GM11168 (cell line): ENCODE results near the gene NRP1.
"Not testable (repeated sequence)": the region's sequence is repeated elsewhere in the genome, so short reads cannot be mapped to it uniquely, and the experiment has no call there.

Experiments used
- in situ Hi-C: fragments of 300-500 bp; cut with MboI; formaldehyde crosslinking; loops from one replicate; pipeline ENCODE4 v1.12.0; 2022; ENCODE audit warnings: low sequenced_read_pairs; ENCODE audit not compliant: unreplicated experiment

Gene NRP1

DNA sequence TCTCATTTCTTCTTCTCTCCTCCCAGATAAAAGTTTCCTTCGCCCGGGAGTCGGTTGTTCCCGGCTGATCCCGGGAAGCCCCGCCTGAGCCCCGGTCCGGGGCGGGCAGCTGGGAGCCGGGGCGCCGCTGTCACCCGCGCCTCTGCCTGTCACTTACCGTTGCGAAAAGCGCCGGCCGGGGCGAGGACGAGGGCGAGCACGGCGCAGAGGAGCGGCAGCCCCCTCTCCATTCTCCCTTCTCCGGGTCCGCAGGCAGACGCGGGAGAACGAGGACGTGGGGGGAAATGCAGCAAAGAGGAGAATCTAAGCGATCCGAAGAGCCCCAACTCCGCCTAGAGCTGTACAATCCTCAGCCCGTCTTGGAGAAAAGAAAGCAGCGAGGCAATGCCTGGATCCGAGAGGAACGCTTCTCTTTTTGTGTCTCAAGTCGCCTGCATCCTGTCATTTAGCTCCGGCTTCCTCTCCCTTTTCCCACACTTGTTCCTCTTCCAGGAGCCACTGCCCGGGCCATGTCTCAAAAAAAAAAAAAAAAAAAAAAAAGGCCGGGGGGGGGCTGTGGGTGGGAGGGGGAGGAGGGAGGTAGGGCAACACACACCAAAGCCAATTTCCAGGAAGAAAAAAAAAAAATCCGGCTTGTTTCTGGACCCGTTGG lies at the start of gene NRP1:
NRP1 (minus strand) TSS at position 515 of the 652 bp plus-strand sequence; CDS start at position 230, 285 bp downstream.
- in situ Hi-C loops: loop anchor here (10.0 to 25.0 kb wide), 2 partner anchors 478 to 831 kb away; no protein-coding TSS in a partner anchor

DNA sequence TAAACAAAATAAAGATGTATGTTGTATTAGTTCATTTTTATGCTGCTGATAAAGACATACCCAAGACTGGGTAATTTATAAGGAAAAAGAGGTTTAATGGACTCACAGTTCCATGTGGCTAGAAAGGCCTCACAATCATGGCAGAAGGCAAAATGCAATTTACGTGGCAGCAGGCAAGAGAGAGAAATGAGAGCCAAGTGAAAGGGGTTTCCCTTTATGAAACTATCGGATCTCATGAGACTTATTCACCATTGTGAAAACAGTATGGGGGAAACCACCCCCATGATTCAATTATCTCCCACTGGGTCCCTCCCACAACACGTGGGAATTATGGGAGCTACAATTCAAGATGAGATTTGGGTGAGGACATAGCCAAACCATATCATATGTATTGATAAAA lies 49.7 kb upstream of the NRP1 start:
- in situ Hi-C loops: not testable (repeated sequence)

GRCh38 chr10:33382921-33383713 lies 48.6 kb upstream of the NRP1 start:
- in situ Hi-C loops: no loop called here

DNA sequence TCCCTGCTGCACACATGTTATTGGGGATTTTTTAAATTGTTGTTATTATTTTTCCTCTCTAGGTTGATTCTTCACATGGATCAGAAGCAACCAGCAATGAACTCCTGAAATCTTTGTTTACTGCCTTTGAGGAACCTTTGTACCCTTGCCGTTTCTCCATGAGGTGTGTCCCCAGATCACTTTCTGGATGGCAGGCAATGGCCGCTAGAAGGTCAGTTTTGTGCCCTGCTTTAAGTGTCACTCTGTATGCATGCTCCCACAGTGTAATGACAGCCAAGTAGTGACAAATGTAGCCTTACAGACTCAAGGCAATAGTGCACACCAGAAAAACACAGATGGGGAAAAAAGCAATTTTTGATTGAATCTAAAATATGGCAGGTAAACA lies 47.7 kb upstream of the NRP1 start:
- in situ Hi-C loops: no loop called here

DNA sequence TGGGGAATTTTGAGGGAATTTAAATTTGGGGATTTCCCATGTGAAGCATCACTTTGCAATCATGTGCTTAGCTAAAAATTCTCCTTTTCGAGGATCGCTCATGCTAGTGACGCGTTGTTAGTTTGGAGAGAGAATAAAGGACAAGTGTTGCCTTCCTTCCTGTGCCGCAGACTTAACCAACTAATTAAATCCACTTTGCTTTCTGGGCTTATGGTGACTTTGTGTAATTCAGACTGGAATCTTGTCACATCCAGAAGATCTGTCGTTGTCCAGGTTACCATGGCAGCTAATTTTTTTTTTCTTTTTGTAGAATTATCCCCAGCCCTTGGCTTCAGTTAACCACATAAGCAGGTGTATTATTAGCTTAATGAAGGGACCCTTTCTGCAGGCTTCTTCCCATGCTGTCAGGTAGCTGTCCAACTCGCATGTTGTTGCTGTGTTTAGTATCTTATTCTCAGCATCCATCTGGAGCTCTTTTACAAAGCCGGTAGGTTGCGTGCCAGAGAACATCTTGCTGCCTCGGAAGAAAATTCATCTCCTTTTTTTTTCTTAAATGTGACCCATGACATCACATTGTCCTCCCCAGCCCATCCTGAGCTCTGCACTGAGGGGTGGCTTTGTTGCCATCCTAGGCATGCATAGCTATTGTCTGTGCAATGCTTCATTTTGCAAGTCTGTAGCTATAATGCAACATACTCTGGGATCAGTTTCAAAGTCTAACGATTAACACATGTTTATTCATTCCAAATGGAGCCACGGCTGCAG lies 47.2 kb upstream of the NRP1 start:
- in situ Hi-C loops: no loop called here

DNA sequence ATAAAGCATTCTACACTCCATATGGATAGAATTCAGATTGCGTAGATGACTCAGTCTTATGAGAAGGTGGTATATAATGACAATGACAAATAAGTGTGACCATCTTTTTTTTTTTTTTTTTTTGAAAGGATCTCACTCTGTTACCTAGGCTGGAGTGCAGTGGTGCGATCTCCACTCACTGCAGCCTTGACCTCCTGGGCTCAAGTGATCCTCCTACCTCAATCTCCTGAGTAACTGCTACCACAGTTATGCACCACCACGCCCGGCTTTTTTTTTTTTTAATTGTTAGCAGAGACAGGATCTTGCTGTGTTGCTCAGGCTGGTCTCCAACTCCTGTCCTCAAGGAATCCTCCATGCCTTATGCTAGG lies 43.2 kb upstream of the NRP1 start:
- in situ Hi-C loops: no loop called here

DNA sequence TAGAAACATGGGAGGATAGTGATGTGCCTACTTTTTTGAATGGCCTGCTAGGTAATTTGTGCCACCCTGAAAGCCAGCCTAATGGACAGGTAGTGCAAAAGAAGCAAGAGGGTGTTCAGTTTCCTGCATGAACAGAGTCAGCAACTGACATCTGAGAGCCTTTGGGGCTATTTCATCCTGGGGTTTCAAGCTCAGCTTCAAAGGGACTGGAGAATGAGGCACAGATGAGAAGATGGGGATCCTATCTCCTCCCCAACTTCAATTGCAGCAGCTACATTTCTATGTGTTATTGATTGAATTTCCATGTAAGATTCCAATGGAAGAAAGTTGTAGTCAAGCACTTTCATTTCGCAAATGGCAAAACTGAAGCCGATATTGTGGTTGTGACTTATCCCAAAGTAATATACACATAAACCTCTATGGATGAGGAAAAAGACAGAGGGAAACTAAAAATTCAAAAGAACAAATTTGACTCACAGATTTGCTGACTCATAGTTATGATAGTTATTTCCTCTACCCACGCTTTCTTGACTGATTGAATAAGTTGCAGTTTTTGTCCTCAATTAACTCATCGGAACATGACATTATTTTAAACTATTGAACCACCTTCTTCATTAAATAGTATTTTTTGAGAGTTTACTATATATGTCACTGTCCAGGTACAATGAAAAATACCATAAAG lies 42.6 kb upstream of the NRP1 start:
- in situ Hi-C loops: no loop called here

DNA sequence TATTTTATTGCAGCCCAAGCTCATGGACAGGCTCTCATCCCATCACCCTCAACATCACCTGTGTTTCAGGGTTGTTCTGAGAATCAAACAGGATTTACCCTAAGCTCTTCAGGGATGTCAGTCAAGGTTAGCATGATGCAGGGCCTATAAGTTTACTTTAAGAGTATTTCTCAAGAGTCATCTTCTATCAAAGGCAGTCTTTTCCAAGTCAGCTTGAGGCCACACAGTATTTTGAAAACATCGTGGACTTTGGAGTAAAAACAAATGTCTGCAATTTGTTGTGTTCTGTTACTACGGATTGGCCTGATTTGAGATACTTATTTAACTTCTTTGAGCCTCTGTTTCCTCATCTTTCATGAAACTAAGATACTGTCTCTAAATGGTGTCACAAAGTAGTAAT lies 42.0 kb upstream of the NRP1 start:
- in situ Hi-C loops: no loop called here

DNA sequence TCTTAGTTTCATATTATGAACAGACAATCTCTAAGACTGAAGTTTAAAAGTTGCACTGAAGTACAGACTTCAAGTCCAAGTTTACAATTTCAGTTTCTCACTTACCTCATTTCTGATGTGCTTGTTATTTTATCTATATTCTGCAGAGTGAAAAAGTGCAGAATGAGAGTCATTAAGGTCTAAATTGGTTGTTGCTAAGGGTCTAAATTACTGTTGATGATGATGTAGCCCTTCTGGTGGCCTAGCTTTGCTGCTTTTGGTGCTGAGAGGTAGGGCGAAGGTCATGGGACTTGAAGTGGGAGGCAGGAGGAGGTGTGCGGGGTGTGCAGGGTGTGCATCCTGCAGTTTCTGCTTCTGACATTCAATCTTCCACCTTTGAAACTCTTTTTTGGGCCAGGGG lies 38.8 kb upstream of the NRP1 start:
- in situ Hi-C loops: no loop called here

DNA sequence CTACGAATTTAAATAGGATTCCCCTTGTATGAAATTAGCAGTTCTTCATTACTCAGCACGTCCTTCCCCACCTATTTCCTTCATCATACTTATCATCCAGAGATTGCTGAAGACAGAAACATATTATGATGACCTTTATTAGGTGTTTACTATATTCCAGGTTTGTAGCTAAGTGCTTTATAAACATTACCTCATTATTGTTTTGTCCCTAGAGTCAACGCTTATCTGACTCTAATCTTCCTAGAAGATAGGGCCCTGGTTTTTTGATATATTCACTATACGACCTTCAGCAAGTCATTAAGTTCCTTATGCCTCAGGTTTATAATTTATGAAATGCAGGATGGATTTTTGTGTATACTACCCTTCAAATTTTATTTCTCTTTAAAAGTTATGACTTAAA lies 36.8 kb upstream of the NRP1 start:
- in situ Hi-C loops: no loop called here

GRCh38 chr10:33370434-33370930 lies 36.0 kb upstream of the NRP1 start:
- in situ Hi-C loops: no loop called here

- in situ Hi-C loops: no loop called here
Observed at GRCh38 chr10:33368086-33368485, 33.6 kb upstream of the NRP1 start.

DNA sequence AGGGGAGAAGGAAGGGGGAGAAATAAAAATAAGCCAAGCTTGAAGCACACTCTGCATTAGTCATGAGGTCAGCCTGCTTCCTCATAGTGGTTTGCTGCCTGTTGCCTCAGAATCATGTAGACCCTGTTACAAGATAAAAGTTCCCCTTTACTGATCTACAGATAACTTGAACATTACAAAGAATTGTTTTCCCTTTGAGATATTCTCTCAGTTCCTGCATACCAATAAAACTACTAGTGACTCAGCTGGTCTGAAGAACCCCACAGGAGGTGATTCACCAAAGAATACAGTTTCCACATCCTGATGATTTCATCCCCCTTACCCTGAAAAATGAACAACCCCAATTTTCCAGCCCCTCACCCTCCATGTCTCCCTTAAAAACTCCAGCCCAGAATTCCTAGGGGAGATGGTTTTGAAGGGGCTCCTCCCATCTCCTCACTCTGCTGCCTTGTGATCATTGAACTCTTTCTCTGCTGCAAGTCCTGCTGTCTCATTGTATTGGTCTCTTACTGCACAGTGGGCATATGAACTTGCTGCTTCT lies 31.5 kb upstream of the NRP1 start:
- in situ Hi-C loops: no loop called here

DNA sequence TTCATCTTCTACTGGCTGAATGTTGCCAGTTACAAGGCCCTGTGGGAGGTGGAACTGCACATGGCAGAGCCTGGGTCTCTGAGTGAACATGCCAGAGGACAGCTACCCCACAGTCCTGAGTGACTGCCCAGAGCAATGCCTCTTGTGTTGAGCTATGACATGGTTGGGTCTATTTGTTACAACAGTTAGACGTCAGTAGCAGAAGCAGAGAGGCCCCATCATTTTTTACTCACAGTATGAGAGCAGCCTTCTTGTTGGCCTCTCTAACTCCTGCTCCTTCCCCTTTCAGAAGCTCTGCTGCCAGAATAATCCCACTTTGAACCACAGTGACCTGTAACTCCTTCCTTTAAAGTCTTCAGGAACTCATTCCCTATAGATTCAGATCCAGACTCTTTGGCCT lies 30.8 kb upstream of the NRP1 start:
- in situ Hi-C loops: no loop called here

GRCh38 chr10:33363106-33363505 lies 28.6 kb upstream of the NRP1 start:
- in situ Hi-C loops: no loop called here

GRCh38 chr10:33358016-33358415 lies 23.5 kb upstream of the NRP1 start:
- in situ Hi-C loops: no loop called here

DNA sequence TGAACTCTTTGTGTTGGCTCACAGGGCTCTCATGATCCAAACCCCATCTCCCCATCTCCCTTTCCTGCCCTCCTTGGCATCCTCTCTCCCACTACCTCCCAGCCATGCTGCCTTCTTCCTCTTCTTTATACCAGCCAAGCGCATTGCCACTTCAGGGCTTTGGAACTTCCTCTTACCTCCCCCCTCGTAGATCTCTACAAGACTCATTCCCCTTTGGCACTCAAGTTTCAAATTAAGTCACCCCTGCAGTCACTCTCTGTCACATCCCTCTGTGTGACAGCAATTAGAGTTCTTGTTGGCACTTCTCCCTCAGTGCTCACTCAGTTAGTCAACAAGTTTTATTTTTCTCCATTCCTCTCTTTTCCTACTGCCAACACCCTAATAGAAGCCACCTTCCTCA lies 20.8 kb upstream of the NRP1 start:
- in situ Hi-C loops: no loop called here

GRCh38 chr10:33353853-33354252 lies 19.4 kb upstream of the NRP1 start:
- in situ Hi-C loops: no loop called here

- in situ Hi-C loops: no loop called here
Observed at GRCh38 chr10:33353334-33353733, 18.9 kb upstream of the NRP1 start.

GRCh38 chr10:33352615-33353014 lies 18.1 kb upstream of the NRP1 start:
- in situ Hi-C loops: no loop called here
